Astrocyte of the cerebellum (primary cell): ENCODE data around the gene SATL1.
"Not testable (repeated sequence)": the region's sequence is repeated elsewhere in the genome, so short reads cannot be mapped to it uniquely, and the experiment has no call there.

Source experiments
- DNase-seq: peaks from one replicate; pipeline ENCODE4 v3.0.0-alpha.2; 2011; ENCODE audit warnings: low read depth
- H3K4me3 ChIP-seq: 2 replicates; pipeline ENCODE4 v1.5.1; 2011; ENCODE audit warnings: mild to moderate bottlenecking, low read depth, low read length, moderate library complexity
- CTCF ChIP-seq: IDR thresholded peaks from 2 replicates; pipeline ENCODE4 v1.5.1; 2012; ENCODE audit warnings: low read length, low read depth, moderate library complexity, mild to moderate bottlenecking; ENCODE audit errors: missing control alignments
- in situ Hi-C: cut with HindIII; loops from 2 replicates; pipeline ENCODE4 v1.10.0; 2017; ENCODE audit warnings: low sequenced_read_pairs

The SATL1 gene

DNA sequence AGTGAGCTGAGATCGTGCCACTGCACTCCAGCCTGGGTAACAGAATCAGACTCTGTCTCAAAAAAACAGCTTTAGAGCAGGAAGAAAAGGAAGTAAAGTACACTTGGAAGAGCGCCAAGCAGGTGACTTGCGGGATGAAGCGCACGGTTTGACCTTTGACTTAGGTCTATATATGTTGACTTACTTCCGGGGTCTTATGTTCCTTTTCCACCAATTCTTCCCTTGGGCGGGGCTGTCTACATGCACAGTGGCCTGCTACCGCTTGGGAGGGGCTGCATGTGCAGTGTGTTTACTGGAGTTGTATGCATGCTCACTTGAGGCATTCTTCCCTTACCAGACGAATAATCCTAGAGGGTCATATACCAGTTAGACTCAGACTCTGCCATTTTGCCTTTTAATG lies 131.3 kb downstream of the SATL1 start:
- TF ChIP-seq CTCF = no peak
- no peak for DNase-seq
- in situ Hi-C loops = no loop called here
- H3K4me3 ChIP-seq = no peak overlapping the region

DNA sequence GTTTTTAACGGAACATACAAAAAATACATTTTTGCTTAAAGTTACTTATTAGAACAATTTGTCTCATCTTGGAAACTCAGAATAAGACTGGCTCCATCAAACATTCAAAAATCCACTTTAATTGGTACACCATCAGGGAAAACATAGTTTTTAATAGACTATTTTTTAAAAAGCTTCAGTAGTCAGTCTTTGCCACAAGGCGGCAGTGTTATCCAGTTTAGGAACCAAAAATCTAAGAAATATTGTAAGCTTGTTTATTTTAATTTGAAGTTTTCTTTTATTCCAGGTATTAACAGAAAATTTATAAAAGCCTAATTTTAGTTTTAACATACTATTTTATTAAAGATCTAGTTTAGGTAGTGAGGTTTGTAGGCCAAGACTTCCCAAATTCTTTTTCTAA lies 132.2 kb downstream of the SATL1 start:
- TF ChIP-seq CTCF = peak; percentile 64
- in situ Hi-C loops = no loop called here
- DNase-seq = no peak
- no peak overlapping the region for H3K4me3 ChIP-seq

GRCh38 chrX:85109235-85109634 lies 134.3 kb downstream of the SATL1 start:
- no peak overlapping the region for H3K4me3 ChIP-seq
- DNase-seq = no peak

GRCh38 chrX:85108165-85108564 lies 135.4 kb downstream of the SATL1 start:
- H3K4me3 ChIP-seq = no peak overlapping the region
- DNase-seq = no peak
- TF ChIP-seq CTCF = no peak
- in situ Hi-C loops = no loop called here

More at GRCh38 chrX:85109235-85109634, 134.3 kb downstream of the SATL1 start:
- no peak for TF ChIP-seq CTCF
- in situ Hi-C loops = no loop called here

GRCh38 chrX:85107407-85107806 lies 136.2 kb downstream of the SATL1 start:
- in situ Hi-C loops = no loop called here
- no peak for DNase-seq
- H3K4me3 ChIP-seq = no peak overlapping the region
- TF ChIP-seq CTCF = no peak

DNA sequence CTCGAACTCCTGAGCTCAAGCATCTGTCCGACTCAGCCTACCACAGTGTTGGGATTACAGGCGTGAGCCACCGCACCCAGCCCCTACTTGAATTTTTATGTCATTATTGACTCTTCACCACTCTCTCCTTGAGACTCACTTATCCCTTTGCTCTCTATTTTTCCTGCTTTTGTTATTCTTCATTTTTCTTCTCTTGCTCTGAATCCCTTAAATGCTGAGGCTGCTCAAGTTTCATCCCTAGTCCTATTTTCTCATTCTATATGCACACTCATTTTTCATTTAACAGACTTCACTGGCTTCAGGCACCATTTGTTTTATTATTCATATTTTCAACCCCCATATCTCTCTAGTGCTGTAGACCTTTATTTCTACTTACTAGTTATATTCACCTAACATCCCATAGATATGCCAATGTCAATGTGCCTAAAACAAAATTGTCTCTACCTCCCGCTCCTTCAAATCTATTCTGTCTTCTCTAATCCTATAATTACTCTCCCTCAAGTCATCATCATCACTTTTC lies 154.2 kb downstream of the SATL1 start:
- DNase-seq = no peak
- in situ Hi-C loops = no loop called here
- TF ChIP-seq CTCF = no peak
- no peak overlapping the region for H3K4me3 ChIP-seq

GRCh38 chrX:85084770-85085393 lies 158.7 kb downstream of the SATL1 start:
- H3K4me3 ChIP-seq = no peak overlapping the region
- TF ChIP-seq CTCF = peak; percentile 87
- DNase-seq = peak; percentile 12
- in situ Hi-C loops = no loop called here

DNA sequence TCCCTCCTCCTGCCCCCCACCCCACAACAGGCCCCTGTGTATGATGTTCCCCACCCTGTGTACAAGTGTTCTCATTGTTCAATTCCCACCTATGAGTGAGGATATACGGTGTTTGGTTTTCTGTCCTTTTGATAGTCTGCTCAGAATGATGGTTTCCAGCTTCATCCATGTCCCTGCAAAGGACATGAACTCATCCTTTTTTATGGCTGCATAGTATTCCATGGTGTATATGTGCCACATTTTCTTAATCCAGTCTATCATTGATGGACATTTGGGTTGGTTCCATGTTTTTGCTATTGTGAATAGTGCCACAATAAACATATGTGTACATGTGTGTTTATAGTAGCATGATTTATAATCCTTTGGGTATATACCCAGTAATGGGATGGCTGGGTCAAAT lies 166.3 kb downstream of the SATL1 start:
- in situ Hi-C loops, H3K4me3 ChIP-seq, DNase-seq: not testable (repeated sequence)
